ENCODE measurements around the gene VWA2. TPM values are rescaled to one million over a fixed set of nuclear protein-coding genes. Genes with fewer than 3 reads are reported as not detected.

VWA2 gene
- total RNA-seq, 1 donor from 2014 or later, result not detected

DNA sequence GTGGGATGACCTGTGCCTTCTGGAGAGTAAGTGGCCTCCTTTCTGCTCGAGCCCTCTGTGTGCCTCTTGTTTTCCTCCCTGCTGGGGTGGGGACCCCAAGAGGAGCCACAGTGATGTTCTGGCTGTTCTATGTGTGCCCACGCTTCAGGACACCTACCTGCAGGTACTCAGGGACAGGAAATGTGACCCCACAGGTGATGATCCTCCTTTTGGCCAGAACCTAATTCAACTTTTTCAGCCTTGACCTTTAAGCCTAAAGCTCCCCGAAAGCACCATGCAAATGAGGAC, 70.3 kb downstream of the VWA2 start:
- Histone ChIP-seq H3K4me3 (ENCODE audit: low read length in 3 of 3) (no peak overlapping the region), H3K9ac (ENCODE audit: low read depth in 1 of 3, low read length in 3 of 3) (no peak overlapping the region), H3K9me3 (ENCODE audit: control insufficient read depth in 3 of 3, low read length in 3 of 3) (no peaks in the 10 kb centered on the region), H3K27ac (ENCODE audit: low read depth, low read length) (no peak overlapping the region), H3K36me3 (ENCODE audit: control insufficient read depth in 3 of 3, insufficient read depth in 3 of 3, low read length in 3 of 3) (peaks cover 0 to 2% (median 0%) of the 10 kb centered on the region in 3 donors), H3K4me1 (ENCODE audit: control insufficient read depth in 3 of 3, insufficient read depth in 3 of 3, low read length in 3 of 3) (peaks cover 2 to 14% (median 11%) of the 10 kb centered on the region in 3 donors), H3K27me3 (ENCODE audit: control insufficient read depth in 3 of 3, insufficient read depth in 3 of 3, low read length in 3 of 3) (peaks cover 0 to 2% (median 0%) of the 10 kb centered on the region in 3 donors)

DNA sequence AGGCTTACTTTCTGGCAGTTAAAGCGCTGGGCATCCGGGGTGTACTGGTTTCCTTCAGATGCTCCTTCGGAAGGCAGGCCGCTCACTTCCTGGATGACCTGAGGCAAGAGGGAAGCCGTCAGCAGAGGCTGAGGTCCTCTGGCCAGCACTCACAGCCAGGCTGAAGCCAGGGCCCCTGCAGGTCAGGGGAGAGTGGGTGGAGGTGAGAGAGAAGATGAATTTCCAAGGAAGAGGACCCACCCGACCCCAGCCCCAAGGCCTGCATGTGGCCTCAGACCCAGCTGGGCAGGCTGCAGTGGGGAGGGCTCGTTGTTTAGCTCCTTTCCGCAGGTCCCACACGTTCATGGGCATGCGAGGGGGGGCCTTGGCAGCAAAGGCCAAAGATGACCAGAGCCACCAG, 71.3 kb downstream of the VWA2 start:
- H3K4me3 ChIP-seq (ENCODE audit: low read length in 3 of 3), result no peak overlapping the region
- H3K9me3 ChIP-seq (ENCODE audit: control insufficient read depth in 3 of 3, low read length in 3 of 3), result no peaks in the 10 kb centered on the region
- no peak overlapping the region for H3K27ac ChIP-seq (ENCODE audit: low read depth, low read length)
- peaks cover 0 to 10% (median 7%) of the 10 kb centered on the region in 3 donors for H3K4me1 ChIP-seq (ENCODE audit: control insufficient read depth in 3 of 3, insufficient read depth in 3 of 3, low read length in 3 of 3)
- H3K9ac ChIP-seq (ENCODE audit: low read depth in 1 of 3, low read length in 3 of 3), result no peak overlapping the region
- H3K27me3 ChIP-seq (ENCODE audit: control insufficient read depth in 3 of 3, insufficient read depth in 3 of 3, low read length in 3 of 3), result no peaks in the 10 kb centered on the region
- peaks cover 0 to 2% (median 0%) of the 10 kb centered on the region in 3 donors for H3K36me3 ChIP-seq (ENCODE audit: control insufficient read depth in 3 of 3, insufficient read depth in 3 of 3, low read length in 3 of 3)

DNA sequence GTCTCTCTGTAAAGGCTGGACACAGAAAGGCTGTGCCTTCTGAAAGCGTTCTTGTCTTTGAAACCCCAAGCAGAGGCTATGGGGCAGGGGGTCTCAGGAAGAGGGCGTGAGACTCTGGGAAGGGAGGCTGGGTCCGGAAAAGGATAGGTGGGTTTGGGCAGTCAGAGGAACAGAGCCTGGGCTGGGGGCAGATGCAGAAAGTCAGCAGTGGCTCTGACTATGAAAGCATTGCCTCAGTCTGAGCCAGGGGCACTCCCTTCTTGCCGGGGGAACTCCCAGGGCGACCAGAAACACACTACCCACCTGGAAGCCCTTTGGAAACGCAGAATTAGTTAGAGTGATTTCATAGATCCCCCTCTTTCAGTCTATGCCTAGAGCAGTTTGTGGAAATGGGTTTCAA, 72.0 kb downstream of the VWA2 start:
- Histone ChIP-seq H3K9me3 (ENCODE audit: control insufficient read depth in 3 of 3, low read length in 3 of 3) (no peaks in the 10 kb centered on the region), H3K27me3 (ENCODE audit: control insufficient read depth in 3 of 3, insufficient read depth in 3 of 3, low read length in 3 of 3) (no peaks in the 10 kb centered on the region), H3K4me1 (ENCODE audit: control insufficient read depth in 3 of 3, insufficient read depth in 3 of 3, low read length in 3 of 3) (peaks cover 0 to 10% (median 7%) of the 10 kb centered on the region in 3 donors), H3K9ac (ENCODE audit: low read depth in 1 of 3, low read length in 3 of 3) (no peak overlapping the region), H3K27ac (ENCODE audit: low read depth, low read length) (no peak overlapping the region), H3K36me3 (ENCODE audit: control insufficient read depth in 3 of 3, insufficient read depth in 3 of 3, low read length in 3 of 3) (peaks cover 0 to 2% (median 0%) of the 10 kb centered on the region in 3 donors), H3K4me3 (ENCODE audit: low read length in 3 of 3) (no peak overlapping the region)

DNA sequence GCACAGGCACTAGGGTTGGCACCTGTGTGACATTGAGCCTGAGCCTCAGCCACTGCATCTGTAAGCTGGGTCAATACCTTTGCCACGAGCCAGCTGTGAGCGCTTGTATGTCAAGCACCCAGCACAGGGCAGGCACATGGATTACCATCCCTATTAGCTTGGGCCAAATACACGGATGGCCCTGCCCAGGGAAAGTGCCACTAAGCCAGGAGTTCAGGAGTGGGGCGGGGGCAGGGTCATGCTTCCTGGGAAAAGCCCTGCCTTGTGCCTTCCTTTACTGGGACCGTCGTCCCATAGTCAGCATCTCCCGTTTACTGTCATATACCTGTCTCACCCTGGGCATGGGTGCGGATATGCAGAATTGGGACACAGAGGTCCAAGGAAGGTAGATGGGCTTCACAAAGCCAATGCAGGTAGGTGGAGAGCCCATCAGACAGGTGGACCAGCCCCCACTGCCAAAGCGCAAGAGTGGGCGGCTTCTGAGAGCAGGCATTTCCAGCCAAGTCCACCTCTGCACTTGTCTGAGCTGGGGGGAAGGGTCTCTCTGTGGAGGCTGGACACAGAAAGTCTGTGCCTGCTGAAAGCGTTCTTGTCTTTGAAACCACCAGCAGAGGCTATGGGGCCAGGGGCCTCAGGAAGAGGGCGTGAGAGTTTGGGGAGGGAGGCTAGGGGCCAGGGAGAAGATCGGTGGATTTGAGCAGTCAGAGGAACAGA, 72.6 kb downstream of the VWA2 start:
- Histone ChIP-seq H3K36me3 (ENCODE audit: control insufficient read depth in 3 of 3, insufficient read depth in 3 of 3, low read length in 3 of 3) (peaks cover 0 to 2% (median 0%) of the 10 kb centered on the region in 3 donors), H3K4me3 (ENCODE audit: low read length in 3 of 3) (no peak overlapping the region), H3K9ac (ENCODE audit: low read depth in 1 of 3, low read length in 3 of 3) (no peak overlapping the region), H3K27me3 (ENCODE audit: control insufficient read depth in 3 of 3, insufficient read depth in 3 of 3, low read length in 3 of 3) (no peaks in the 10 kb centered on the region), H3K27ac (ENCODE audit: low read depth, low read length) (no peak overlapping the region), H3K9me3 (ENCODE audit: control insufficient read depth in 3 of 3, low read length in 3 of 3) (no peaks in the 10 kb centered on the region), H3K4me1 (ENCODE audit: control insufficient read depth in 3 of 3, insufficient read depth in 3 of 3, low read length in 3 of 3) (peaks cover 0 to 10% (median 7%) of the 10 kb centered on the region in 3 donors)

DNA sequence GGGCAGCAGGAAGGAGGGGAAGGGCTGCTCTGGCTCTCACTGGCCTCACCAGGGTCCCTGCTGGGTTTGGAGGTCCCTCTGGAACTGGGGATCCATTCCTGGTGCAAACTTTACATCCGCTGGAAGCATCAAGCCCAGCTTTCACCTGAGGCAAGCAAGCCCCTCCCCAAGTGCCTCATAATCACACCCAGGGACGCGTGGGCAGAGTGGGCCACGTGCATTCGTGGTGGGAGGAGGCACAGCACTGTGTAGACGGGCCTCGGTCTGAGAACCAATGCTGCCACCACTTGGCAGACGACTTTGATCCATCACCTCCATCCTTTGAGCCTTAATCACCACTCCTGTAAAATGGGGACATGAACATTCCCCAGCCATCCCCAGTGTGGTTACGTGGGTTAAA, 74.1 kb downstream of the VWA2 start:
- Histone ChIP-seq H3K36me3 (ENCODE audit: control insufficient read depth in 3 of 3, insufficient read depth in 3 of 3, low read length in 3 of 3) (peaks cover 0 to 2% (median 0%) of the 10 kb centered on the region in 3 donors), H3K27me3 (ENCODE audit: control insufficient read depth in 3 of 3, insufficient read depth in 3 of 3, low read length in 3 of 3) (no peaks in the 10 kb centered on the region), H3K9ac (ENCODE audit: low read depth in 1 of 3, low read length in 3 of 3) (no peak overlapping the region), H3K4me3 (ENCODE audit: low read length in 3 of 3) (no peak overlapping the region), H3K4me1 (ENCODE audit: control insufficient read depth in 3 of 3, insufficient read depth in 3 of 3, low read length in 3 of 3) (peaks cover 0 to 9% (median 7%) of the 10 kb centered on the region in 3 donors), H3K9me3 (ENCODE audit: control insufficient read depth in 3 of 3, low read length in 3 of 3) (no peaks in the 10 kb centered on the region), H3K27ac (ENCODE audit: low read depth, low read length) (no peak overlapping the region)

DNA sequence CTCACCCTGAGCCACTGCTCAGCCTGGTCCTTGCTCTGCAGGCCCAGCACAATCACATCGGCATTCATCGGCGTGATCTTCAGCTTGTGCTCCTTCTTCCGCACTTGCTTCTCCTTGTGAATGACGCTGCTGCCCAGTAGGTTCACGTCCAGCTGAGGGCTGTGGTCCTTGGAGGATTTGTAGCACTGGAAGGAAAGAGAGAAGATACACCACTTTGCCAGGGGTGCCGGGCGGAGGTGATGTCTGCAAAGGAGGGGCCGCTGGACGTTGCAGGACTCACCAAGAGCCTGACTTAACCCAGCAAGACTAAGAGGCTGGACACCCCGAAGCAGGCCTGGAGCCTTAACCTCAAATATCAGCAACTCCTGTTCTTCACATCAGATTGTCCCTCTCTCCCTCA, 74.8 kb downstream of the VWA2 start:
- H3K27me3 ChIP-seq (ENCODE audit: control insufficient read depth in 3 of 3, insufficient read depth in 3 of 3, low read length in 3 of 3), result no peaks in the 10 kb centered on the region
- H3K9ac ChIP-seq (ENCODE audit: low read depth in 1 of 3, low read length in 3 of 3), result no peak overlapping the region
- H3K27ac ChIP-seq (ENCODE audit: low read depth, low read length), result no peak overlapping the region
- peaks cover 0 to 2% (median 0%) of the 10 kb centered on the region in 3 donors for H3K36me3 ChIP-seq (ENCODE audit: control insufficient read depth in 3 of 3, insufficient read depth in 3 of 3, low read length in 3 of 3)
- peaks cover 0 to 2% (median 0%) of the 10 kb centered on the region in 3 donors for H3K4me1 ChIP-seq (ENCODE audit: control insufficient read depth in 3 of 3, insufficient read depth in 3 of 3, low read length in 3 of 3)
- no peaks in the 10 kb centered on the region for H3K9me3 ChIP-seq (ENCODE audit: control insufficient read depth in 3 of 3, low read length in 3 of 3)
- H3K4me3 ChIP-seq (ENCODE audit: low read length in 3 of 3), result no peak overlapping the region

DNA sequence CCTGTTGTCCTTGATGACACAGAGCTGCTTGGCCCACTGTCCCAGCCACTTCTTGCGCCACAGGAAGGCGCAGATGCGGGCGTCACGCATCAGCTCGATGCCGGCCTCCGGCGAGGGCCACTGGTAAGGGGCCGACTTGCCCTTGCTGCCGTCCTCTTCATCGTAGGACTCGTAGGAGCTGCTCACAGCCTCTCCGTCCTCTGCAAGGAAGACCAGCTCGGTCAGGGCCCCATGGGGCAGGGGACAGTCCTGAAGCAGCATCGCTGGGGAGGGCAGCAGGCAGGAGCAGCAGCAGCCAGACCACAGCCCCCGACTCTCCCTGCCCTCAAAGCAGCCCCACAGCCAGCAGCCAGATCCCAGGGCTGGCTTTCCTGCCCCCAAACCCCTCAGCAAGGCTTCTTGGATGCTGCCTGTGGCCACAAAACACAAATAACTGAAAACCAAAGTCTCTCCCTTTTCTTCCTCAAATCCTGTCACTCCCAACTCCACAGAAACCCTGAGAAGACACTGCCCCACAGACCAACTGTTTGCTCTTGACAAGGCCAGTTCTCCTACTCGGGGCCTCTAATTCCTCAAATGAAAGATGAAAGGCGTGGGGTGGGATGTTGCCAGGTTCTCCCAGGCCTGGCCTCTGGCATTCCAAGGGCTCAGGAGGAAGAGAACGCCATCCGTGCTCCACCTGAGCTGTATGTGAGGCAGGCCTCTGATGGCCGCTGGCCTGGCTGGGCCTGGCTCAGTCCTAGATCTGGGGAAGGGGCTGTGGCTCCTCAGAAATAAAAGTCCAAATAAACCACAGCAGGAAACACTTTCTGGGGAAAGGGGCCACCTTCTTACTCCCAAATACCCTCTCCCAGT, 76.7 kb downstream of the VWA2 start:
- H3K27me3 ChIP-seq (ENCODE audit: control insufficient read depth in 3 of 3, insufficient read depth in 3 of 3, low read length in 3 of 3), result no peaks in the 10 kb centered on the region

DNA sequence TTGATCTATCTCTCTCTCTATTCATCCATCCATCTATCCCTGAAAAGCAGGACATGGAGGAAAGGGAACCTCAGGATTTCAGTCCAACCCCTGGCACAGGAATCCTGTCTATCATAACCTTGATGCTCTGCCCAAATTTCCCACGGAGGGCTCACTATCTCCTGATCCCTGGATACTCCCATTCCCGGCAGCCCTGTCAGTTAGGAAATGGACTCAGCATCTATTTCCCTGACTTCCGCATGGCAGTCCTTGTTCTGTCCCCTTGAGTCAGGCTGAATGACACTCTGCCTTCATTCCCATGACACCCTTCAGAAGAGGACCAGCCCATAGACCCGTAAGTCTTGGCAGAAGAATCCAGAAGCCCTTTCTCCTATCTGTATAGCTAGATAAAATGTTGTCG, 77.7 kb downstream of the VWA2 start:
- Histone ChIP-seq H3K4me1 (ENCODE audit: control insufficient read depth in 3 of 3, insufficient read depth in 3 of 3, low read length in 3 of 3) (no peaks in the 10 kb centered on the region), H3K4me3 (ENCODE audit: low read length in 3 of 3) (no peak overlapping the region), H3K27ac (ENCODE audit: low read depth, low read length) (no peak overlapping the region), H3K36me3 (ENCODE audit: control insufficient read depth in 3 of 3, insufficient read depth in 3 of 3, low read length in 3 of 3) (peaks cover 0 to 2% (median 0%) of the 10 kb centered on the region in 3 donors), H3K27me3 (ENCODE audit: control insufficient read depth in 3 of 3, insufficient read depth in 3 of 3, low read length in 3 of 3) (no peaks in the 10 kb centered on the region), H3K9ac (ENCODE audit: low read depth in 1 of 3, low read length in 3 of 3) (no peak overlapping the region), H3K9me3 (ENCODE audit: control insufficient read depth in 3 of 3, low read length in 3 of 3) (no peaks in the 10 kb centered on the region)

More for the DNA sequence above, 76.7 kb downstream of the VWA2 start:
- no peak overlapping the region for H3K4me3 ChIP-seq (ENCODE audit: low read length in 3 of 3)
- H3K27ac ChIP-seq (ENCODE audit: low read depth, low read length), result no peak overlapping the region
- H3K4me1 ChIP-seq (ENCODE audit: control insufficient read depth in 3 of 3, insufficient read depth in 3 of 3, low read length in 3 of 3), result no peaks in the 10 kb centered on the region
- no peaks in the 10 kb centered on the region for H3K9me3 ChIP-seq (ENCODE audit: control insufficient read depth in 3 of 3, low read length in 3 of 3)
- H3K9ac ChIP-seq (ENCODE audit: low read depth in 1 of 3, low read length in 3 of 3), result no peak overlapping the region
- H3K36me3 ChIP-seq (ENCODE audit: control insufficient read depth in 3 of 3, insufficient read depth in 3 of 3, low read length in 3 of 3), result peaks cover 0 to 4% (median 0%) of the 10 kb centered on the region in 3 donors

DNA sequence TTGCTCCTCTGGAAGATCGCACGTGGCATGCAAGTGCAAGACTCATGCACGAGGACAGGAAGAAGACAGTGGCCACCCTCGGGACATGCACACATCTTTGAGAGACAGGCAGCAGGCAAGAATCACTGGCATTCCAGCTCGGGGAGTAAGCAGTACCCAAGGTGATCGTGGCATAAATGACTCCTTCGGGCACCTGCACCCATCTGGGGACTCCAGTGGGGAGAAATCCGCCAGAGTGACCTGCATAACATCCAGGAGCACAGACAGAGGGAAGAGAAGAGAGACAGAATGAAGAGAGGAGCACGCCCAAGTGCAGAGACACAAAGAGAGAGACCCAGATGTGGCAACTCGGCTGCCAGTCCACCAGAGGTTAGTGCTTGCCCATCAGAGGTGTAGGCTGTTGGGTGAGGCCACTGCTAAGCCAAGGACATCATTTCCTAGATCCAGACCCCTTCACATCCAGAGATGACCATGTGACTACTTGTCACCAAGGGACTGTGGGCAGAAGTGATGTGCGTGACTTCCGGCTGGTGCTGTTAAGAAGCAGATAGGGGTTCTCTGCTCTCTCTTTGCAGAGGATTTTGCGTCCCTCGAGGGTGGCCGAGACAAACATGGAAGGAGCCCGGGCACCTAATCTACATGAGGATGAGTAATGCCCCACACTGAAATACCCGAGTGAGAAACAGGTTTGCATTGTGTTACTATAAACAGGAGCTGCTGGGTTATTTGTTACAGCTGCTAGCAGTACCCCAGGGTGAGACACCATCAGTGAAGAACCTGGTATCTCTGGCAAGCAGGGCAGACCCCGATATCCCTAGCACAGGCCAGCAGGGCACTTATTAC, 80.6 kb downstream of the VWA2 start:
- Histone ChIP-seq H3K4me1 (ENCODE audit: control insufficient read depth in 3 of 3, insufficient read depth in 3 of 3, low read length in 3 of 3) (no peaks in the 10 kb centered on the region), H3K9ac (ENCODE audit: low read depth in 1 of 3, low read length in 3 of 3) (no peak overlapping the region), H3K4me3 (ENCODE audit: low read length in 3 of 3) (no peak overlapping the region), H3K27ac (ENCODE audit: low read depth, low read length) (no peak overlapping the region), H3K27me3 (ENCODE audit: control insufficient read depth in 3 of 3, insufficient read depth in 3 of 3, low read length in 3 of 3) (no peaks in the 10 kb centered on the region), H3K36me3 (ENCODE audit: control insufficient read depth in 3 of 3, insufficient read depth in 3 of 3, low read length in 3 of 3) (peaks cover 0 to 5% (median 2%) of the 10 kb centered on the region in 3 donors), H3K9me3 (ENCODE audit: control insufficient read depth in 3 of 3, low read length in 3 of 3) (no peaks in the 10 kb centered on the region)
